D341Med (cell line): Measurements from ENCODE around the gene CAMTA2.
"Not testable (repeated sequence)": the region's sequence is repeated elsewhere in the genome, so short reads cannot be mapped to it uniquely, and the experiment has no call there.

Experiments
- DNase-seq: peaks from one replicate; pipeline ENCODE4 v3.0.0; 2012; ENCODE audit warnings: low spot score

CAMTA2 gene

DNA sequence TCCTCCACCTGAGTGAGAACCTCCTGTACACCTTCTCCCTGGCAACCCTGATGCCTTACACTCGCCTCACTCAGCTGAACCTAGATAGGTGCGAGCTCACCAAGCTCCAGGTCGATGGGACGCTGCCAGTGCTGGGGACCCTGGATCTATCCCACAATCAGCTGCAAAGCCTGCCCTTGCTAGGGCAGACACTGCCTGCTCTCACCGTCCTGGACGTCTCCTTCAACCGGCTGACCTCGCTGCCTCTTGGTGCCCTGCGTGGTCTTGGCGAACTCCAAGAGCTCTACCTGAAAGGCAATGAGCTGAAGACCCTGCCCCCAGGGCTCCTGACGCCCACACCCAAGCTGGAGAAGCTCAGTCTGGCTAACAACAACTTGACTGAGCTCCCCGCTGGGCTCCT, 54.7 kb downstream of the CAMTA2 start:
- DNase-seq = no peak

DNA sequence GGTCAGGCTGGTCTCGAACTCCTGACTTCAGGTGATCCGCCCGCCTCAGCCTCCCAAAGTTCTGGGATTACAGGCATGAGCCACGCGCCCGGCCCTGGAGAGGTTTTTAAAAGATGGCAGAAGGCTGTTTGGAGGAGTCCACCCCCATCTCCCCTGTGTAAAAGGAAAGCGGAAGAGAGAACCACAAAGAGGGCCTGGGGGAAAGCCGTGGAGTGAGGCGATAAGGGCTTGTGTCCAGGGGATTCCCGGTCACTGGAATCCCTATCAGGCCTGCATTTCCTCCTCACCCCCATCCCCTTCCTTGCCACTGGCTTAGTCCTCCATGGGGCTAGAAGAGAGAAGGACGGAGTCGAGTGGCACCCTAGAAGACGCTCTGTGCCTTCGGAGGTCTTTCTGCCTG, 55.5 kb downstream of the CAMTA2 start, which contains the start of gene GP1BA:
TSS of gene GP1BA (plus strand) at position 315 of the 400 bp plus-strand sequence. CDS start 328 bp downstream, outside the sequence.
- DNase-seq = no peak

DNA sequence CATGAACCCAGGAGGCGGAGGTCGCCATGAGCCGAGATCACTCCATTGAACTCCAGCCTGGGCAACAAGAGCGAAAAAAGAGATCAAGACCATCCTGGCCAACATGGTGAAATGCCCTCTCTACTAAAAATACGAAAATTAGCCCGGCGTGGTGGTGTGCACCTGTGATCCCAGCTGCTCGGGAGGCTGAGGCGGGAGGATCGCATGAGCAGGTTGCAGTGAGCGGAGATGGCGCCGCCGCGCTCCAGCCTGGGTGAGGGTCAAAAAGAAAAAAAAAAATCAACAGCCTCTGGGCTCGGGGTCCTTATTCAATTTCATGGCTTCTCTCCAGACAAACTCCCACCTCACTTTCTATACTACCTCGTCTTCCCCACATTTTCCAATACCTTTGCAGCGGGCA, 58.6 kb downstream of the CAMTA2 start:
- DNase-seq = no peak

DNA sequence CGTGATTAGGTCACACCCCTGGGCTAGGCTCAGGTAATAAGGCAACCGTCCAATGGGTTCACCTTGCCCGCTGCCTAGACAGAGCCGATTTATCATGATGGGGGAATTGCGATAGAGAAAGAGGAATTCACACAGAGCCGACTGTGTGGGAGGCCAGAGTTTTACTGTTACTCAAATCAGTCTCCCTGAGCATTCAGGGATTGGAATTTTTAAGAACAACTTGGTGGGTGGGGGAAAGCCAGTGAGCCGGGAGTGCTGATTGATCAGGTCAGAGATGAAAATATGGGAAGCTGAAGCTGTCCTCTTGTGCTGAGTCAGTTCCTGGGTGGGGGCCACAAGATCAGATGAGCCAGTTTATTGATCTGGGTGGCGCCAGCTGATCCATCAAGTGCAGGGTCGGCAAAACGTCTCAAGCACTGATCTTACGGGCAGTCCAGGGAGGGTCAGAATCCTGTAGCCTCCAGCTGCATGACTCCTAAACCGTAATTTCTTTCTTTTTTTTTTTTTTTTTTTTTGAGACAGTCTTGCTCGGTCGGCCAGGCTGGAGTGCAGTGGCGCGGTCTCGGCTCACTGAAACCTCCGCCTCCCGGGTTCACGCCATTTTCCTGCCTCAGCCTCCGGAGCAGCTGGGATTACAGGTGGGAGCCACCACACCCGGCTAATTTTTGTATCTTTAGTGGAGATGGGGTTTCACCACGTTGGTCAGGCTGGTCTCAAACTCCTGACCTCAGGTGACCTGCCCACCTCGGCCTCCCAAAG, 60.7 kb downstream of the CAMTA2 start:
- not testable (repeated sequence) for DNase-seq

DNA sequence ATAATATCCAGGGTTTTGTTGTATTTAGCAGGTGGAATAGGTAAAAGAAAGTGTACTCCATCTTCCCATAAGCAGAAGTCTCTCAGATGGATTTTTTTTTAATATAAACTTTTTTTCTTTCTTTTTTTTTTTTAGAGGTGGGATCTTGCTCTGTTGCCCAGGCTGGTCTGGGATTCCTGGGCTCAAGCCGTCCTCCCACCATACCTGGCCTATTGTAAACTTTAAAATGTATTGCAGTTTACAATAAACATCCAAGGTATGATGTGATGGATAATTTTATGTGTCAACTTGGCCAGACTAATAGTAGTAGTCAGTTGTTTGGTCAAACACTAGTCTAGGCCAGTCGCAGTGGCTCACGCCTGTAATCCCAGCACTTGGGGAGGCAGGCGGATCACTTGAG, 66.2 kb downstream of the CAMTA2 start:
- DNase-seq = no peak

DNA sequence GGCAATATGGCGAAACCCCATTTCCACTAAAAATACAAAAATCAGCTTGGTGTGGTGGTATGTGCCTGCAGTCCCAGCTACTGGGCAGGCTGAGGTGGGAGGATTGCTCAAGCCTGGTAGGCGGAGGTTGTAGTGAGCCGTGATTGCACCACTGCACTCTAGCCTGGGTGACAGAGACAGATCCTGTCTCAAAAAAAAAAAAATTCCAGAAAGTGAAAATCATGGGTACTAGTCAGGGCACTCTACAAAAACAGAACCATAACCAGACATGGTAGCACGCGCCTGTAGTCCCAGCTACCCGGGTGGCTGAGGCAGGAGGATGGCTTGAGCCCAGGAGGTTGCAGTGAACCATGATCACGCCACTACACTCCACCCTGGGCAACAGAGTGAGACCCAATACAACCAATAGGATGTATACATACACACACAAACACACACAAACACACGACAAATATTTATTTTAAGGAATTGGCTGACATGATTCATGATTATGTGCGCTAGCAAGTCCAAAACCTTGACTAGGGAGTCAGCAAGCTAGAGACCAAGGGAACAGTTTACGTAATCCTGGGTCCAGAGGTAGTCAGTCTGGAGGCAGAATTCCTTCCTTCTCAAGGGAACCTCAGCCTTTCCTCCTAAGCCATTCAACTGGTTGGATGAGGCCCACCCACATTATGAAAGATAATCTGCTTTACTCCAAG, 67.0 kb downstream of the CAMTA2 start:
- DNase-seq = no peak

DNA sequence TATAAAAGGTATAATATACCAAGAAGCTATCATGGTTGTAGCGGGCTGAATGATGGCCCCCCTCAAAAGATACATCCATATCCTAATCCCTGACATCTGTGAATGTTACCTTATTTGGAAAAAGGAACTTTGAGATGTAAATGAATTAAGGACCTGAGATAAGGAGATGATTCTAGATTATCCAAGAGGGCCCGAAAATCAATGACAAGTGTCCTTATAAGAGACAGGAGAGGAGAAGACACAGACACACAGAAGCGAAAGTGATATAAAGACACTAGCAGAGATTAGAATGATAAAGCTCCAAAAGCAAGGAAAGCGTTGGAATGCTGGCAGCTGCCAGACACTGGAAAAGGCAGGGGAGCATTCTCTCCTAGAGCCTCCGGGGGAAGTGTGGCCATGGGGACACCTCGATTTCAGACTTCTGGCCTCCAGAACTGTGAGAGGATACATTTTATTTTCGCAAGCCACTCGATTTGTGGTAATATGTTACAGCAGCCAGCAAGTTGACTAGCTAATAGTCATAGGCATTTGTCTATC, 67.9 kb downstream of the CAMTA2 start:
- DNase-seq = no peak
